Measurements from ENCODE around the gene CHIC2.
"Not testable (repeated sequence)": the region's sequence is repeated elsewhere in the genome, so short reads cannot be mapped to it uniquely, and the experiment has no call there.

- not testable (repeated sequence) for TF ChIP-seq CTCF (conservative IDR thresholded peaks at IDR 0.05 in 1 of 2, IDR thresholded peaks at IDR 0.05 in 1 of 2; ENCODE audit: low read depth in 1 of 2, low read length in 2 of 2); EZH2 (IDR thresholded peaks at IDR 0.05; ENCODE audit: low read length, missing control alignments)
Measured at GRCh38 chr4:54113206-54113605, 48.8 kb upstream of the CHIC2 start.

Measured in fibroblast of lung (primary cell).